Calu3 (cell line): ENCODE results near the gene IL12RB1. TPM values are rescaled to one million over a fixed set of nuclear protein-coding genes. Genes with fewer than 3 reads are reported as not detected.

Experiments used
- BruUV-seq: library from RNA; stranded (reverse); fragments of 400-500 nt; replicated peaks from 2 replicates; lab custom pipeline; 2021; lab: Mats Ljungman, UMichigan
- CTCF ChIA-PET: fragments of 300-600 bp; sonication (Branson Sonifier 250); formaldehyde crosslinking; loops from one replicate; lab custom pipeline; 2022; ENCODE audit warnings: antibody characterized with exemption; lab: Charles Lee
- DNase-seq: peaks from one replicate; pipeline ENCODE4 v3.0.0; 2022
- H3K27ac Mint-ChIP-seq: one replicate; pipeline ENCODE4 v1.8.0; 2022; ENCODE audit warnings: mixed read lengths; ENCODE audit not compliant: unreplicated experiment
- H3K27me3 Mint-ChIP-seq: one replicate; pipeline ENCODE4 v1.8.0; 2022; ENCODE audit warnings: mixed read lengths; ENCODE audit not compliant: unreplicated experiment
- H3K36me3 Mint-ChIP-seq: one replicate; pipeline ENCODE4 v1.8.0; 2022; ENCODE audit warnings: mild to moderate bottlenecking, moderate library complexity, mixed read lengths; ENCODE audit not compliant: insufficient read depth, unreplicated experiment
- H3K4me1 Mint-ChIP-seq: one replicate; pipeline ENCODE4 v1.8.0; 2022; ENCODE audit warnings: mild to moderate bottlenecking, low read depth, mixed read lengths; ENCODE audit not compliant: unreplicated experiment
- H3K4me3 Mint-ChIP-seq: one replicate; pipeline ENCODE4 v1.8.0; 2022; ENCODE audit warnings: mild to moderate bottlenecking, low read depth, moderate library complexity, mixed read lengths; ENCODE audit not compliant: unreplicated experiment
- H3K9me3 Mint-ChIP-seq: one replicate; pipeline ENCODE4 v1.8.0; 2022; ENCODE audit warnings: low read depth, mixed read lengths; ENCODE audit not compliant: unreplicated experiment
- intact Hi-C: fragments of 100-400 bp; cut with micrococcal nuclease; formaldehyde crosslinking; loops from one replicate; pipeline ENCODE4 v1.10.0; 2022; ENCODE audit not compliant: unreplicated experiment
- total RNA-seq: library from RNA; stranded (reverse); gene quantifications from 2 replicates; pipeline ENCODE4 v1.2.3, GENCODE V29; 2022
- TF ChIP-seq, protein P1 (sequence below): fragments of 200-600 bp; IDR thresholded peaks from one replicate; pipeline ENCODE4 v1.8.0; 2022; ENCODE audit warnings: antibody characterized with exemption; ENCODE audit not compliant: unreplicated experiment

IL12RB1 gene
- total RNA-seq, 1 experiment from 2014 or later = not detected

DNA sequence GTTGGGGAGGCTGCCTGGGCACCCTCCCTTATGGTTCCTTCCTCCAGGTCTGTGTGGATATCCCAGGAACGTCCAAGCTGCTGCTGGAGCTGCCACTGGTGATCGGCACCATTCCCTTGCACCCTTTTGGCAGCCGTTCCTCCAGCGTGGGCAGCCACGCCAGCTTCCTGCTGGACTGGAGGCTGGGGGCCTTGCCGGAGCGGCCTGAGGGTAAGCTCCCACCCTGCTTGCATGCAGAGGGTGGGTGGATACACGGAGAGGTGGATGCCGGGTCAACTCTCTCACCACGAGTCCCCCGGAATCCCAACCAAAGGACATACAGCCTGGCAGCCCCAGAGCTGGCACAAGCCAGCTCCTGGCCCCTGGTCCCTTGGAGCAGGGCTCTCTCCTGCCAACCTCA is 76.6 kb downstream of the IL12RB1 start:
- Mint-ChIP-seq H3K4me1 (peaks cover 20% of the 10 kb centered on the region), H3K36me3 (peaks cover 47% of the 10 kb centered on the region), H3K4me3 (no peak overlapping the region), H3K9me3 (no peaks in the 10 kb centered on the region), H3K27me3 (no peaks in the 10 kb centered on the region), H3K27ac (no peak overlapping the region)
- DNase-seq = no peak
- CTCF ChIA-PET = interaction anchor here (1.3 kb wide), 1 partner anchor 19 kb away, joined by 3 read pairs; no protein-coding TSS in a partner anchor
- no TSS peak for BruUV-seq
- TF ChIP-seq, protein P1, sequence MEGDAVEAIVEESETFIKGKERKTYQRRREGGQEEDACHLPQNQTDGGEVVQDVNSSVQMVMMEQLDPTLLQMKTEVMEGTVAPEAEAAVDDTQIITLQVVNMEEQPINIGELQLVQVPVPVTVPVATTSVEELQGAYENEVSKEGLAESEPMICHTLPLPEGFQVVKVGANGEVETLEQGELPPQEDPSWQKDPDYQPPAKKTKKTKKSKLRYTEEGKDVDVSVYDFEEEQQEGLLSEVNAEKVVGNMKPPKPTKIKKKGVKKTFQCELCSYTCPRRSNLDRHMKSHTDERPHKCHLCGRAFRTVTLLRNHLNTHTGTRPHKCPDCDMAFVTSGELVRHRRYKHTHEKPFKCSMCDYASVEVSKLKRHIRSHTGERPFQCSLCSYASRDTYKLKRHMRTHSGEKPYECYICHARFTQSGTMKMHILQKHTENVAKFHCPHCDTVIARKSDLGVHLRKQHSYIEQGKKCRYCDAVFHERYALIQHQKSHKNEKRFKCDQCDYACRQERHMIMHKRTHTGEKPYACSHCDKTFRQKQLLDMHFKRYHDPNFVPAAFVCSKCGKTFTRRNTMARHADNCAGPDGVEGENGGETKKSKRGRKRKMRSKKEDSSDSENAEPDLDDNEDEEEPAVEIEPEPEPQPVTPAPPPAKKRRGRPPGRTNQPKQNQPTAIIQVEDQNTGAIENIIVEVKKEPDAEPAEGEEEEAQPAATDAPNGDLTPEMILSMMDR = no peak
- intact Hi-C loops = no loop called here

DNA sequence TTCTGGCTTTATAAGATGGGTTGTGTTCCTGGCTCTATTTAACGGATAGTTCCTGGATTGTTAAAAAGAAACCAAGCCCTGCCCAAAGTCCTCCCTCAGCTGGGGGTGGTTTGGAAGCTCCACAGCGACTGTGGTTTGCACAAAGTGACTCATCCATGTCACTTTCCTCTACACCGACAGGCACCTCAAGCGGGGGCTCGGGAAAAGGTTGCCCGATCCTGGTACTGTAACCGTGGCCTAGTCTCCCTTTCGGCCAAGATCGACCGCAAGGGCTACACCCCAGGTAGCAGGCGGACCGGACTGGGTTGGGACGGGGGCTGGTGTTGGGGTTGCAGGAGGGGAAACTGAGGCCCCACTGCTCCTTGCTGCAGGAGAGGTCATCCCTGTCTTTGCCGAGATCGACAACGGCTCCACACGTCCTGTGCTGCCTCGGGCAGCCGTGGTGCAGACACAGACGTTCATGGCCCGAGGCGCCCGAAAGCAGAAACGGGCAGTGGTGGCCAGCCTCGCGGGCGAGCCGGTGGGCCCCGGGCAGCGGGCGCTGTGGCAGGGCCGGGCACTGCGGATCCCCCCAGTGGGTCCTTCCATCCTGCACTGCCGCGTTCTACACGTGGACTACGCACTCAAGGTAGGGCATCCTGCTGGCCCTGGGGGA is 77.2 kb downstream of the IL12RB1 start:
- BruUV-seq = no TSS peak
- intact Hi-C loops = loop anchor here (5.0 kb wide), 1 partner anchor 243 kb away; no protein-coding TSS in a partner anchor
- CTCF ChIA-PET = interaction anchor here (1.3 kb wide), 1 partner anchor 20 kb away, joined by 3 read pairs; no protein-coding TSS in a partner anchor
- Mint-ChIP-seq H3K4me3 (peak overlapping the region; percentile 66), H3K27ac (peak overlapping the region; percentile 68), H3K9me3 (no peaks in the 10 kb centered on the region), H3K4me1 (peaks cover 20% of the 10 kb centered on the region), H3K36me3 (peaks cover 47% of the 10 kb centered on the region), H3K27me3 (no peaks in the 10 kb centered on the region)
- TF ChIP-seq, protein P1 = no peak
- DNase-seq = peak; percentile 42

Other genes with a start within 250 kb of the IL12RB1 start
- not detected in 2 replicates for gene JAK3, start 239.0 kb downstream of the IL12RB1 start, total RNA-seq
- 955 and 1,054 TPM in 2 replicates for gene RPL18A, start 227.0 kb downstream of the IL12RB1 start, total RNA-seq
- gene SLC5A5, start 215.0 kb downstream of the IL12RB1 start, total RNA-seq = not detected in 2 replicates
- gene CCDC124, start 153.9 kb downstream of the IL12RB1 start, total RNA-seq = 51.1 and 53.4 TPM in 2 replicates
- not detected in 2 replicates for gene KCNN1, start 119.8 kb downstream of the IL12RB1 start, total RNA-seq
- gene ARRDC2, start 78.8 kb downstream of the IL12RB1 start, total RNA-seq = 15.8 and 23.0 TPM in 2 replicates
- gene MAST3, start 10.8 kb upstream of the IL12RB1 start, total RNA-seq = 5.5 and 5.9 TPM in 2 replicates
- 22.5 and 23.2 TPM in 2 replicates for gene PIK3R2, start 66.2 kb upstream of the IL12RB1 start, total RNA-seq
- gene IFI30, start 86.9 kb upstream of the IL12RB1 start, total RNA-seq = 22.4 and 41.8 TPM in 2 replicates
- gene MPV17L2, start 106.3 kb upstream of the IL12RB1 start, total RNA-seq = 10.9 and 11.5 TPM in 2 replicates
- gene RAB3A, start 117.1 kb upstream of the IL12RB1 start, total RNA-seq = 1.9 TPM in 2 replicates
- 0.90 and 2.4 TPM in 2 replicates for gene PDE4C, start 139.5 kb upstream of the IL12RB1 start, total RNA-seq
- 1.5 and 1.6 TPM in 2 replicates for gene IQCN, start 187.5 kb upstream of the IL12RB1 start, total RNA-seq
- 44.9 and 60.9 TPM in 2 replicates for gene JUND, start 194.7 kb upstream of the IL12RB1 start, total RNA-seq
- gene LSM4, start 236.1 kb upstream of the IL12RB1 start, total RNA-seq = 111 and 115 TPM in 2 replicates